ENCODE results near the gene TMEM198.

TMEM198 gene, protein sequence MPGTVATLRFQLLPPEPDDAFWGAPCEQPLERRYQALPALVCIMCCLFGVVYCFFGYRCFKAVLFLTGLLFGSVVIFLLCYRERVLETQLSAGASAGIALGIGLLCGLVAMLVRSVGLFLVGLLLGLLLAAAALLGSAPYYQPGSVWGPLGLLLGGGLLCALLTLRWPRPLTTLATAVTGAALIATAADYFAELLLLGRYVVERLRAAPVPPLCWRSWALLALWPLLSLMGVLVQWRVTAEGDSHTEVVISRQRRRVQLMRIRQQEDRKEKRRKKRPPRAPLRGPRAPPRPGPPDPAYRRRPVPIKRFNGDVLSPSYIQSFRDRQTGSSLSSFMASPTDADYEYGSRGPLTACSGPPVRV

DNA sequence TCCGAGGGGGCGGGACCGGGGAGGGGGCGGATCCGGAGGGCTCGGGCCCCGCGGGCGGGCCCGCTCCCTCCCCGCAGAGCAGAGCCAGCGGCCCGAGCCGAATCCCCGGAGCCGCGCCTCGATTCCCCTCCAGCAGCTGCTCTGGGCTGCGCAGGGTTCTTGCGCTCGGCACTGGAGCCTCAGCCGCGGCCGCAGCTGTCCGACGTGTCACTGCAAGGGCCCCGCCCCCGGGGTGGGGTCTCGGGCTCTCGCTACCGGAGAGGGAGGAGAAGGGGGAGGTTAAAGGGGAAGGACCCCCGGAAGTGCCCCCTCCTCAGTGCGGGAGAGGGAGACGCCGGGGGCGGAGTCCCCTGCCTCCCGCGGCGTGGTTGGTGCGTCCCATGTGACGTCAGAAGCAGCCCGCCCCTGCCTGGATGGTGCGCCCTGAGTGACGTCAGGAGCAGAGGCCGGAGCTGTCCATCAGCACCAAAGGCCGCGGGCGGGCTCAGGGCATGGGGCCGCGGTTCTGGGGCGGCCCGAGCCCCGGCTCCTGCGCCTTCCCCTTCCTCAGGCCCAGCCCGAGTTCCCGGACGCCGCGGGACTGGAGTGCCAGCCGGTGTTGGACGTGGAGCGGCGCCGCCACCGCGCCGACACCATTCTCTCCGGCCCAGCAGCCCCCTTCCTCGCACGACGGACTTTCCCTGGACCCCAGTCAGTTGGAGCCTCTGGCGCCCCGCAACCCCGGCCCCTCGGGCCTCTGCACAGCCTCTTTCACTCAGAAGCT is at the start of gene TMEM198, which contains the start of gene CHPF:
Gene TMEM198, plus strand, starts transcription at position 433 of the 763 bp plus-strand sequence. CDS start 700 bp downstream, outside the sequence.
Gene CHPF, minus strand, starts transcription at position 214 of the 763 bp plus-strand sequence. CDS start 271 bp downstream, outside the sequence.
- DNase-seq: peak; percentile 97

DNA sequence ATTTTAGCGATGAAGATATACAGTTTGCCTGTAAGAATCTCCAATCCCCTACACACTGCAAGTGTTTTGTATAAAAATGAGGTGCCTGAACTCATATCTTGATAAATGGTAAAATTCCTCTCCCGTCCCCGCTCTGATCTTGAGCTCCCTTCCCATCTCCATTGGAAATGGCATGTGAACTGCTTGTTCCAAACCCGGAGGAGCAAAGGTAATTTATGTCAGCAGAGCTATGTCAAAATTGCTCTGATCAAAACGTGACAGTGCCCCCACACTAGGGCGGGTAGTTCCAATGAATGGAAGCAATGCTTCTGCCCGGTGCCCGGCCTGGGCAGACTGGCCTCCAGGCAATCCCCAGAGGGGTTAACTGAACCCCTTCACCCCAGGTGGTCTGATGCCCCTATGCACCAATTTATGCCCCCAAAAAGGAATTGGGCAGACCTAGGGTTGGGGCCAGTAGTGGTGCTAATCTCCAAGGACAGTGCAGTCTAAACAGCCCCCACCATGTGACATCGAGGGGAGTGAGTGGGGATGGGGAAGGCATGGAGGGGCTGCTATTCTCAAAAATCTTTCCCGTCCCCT is 48.8 kb upstream of the TMEM198 start:
- no peak for DNase-seq

DNA sequence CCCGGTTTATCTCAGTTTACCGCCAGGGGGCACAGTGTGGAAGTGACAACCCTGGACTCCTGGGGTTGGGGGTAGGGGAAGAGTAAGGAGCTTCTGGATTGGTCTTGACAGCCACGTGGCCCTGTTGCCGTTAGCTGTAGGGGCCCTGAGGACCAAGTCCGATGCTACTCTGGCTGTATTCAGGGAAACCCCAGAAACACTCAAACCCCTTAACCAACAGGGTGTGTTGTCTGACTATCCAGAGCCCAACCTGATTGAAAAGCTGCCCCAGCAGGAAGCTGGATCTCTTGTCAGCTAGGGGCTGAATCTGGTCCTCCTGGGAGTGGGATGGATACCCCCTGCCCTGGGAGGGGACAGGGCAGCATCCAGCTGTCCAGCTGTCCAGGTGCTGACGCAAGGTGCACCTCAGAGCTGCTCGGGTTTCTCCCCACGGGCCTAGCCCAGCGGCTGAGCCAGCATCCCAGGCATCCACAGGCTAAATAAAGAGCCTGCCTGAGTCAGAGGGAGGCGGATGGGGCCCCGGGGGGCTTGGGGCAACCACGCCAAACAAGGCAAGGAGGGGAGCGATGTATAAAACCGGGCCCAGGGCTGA is 48.2 kb upstream of the TMEM198 start:
- DNase-seq: peak; percentile 23

DNA sequence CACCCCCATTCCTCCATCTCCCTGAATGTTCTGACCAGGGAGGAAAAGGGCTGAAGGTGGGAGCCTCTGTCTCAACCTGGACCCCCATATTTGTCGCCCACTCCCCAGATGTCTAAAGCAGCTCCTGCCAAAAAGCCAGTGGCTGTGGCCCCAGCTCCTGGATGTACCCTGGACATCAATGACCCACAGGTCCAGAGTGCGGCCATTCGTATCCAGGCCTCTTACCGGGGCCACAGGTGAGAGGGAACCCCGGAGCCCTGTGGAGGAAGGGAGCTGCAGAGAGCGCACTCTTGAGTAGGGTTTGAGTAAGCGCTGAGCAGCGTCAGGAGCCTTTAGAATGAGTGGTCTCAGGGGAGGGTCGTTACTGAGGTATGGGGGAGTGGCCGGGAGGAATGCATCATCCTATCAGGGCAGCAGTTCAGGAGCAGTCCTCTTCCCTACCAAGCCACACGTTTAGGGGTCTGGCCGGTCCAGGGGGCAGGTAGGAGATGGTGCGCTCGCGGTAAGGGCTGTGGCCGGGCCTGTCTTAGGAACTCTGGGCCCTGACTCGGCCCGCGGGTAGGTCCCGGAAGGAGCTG is 47.5 kb upstream of the TMEM198 start:
- DNase-seq: no peak

DNA sequence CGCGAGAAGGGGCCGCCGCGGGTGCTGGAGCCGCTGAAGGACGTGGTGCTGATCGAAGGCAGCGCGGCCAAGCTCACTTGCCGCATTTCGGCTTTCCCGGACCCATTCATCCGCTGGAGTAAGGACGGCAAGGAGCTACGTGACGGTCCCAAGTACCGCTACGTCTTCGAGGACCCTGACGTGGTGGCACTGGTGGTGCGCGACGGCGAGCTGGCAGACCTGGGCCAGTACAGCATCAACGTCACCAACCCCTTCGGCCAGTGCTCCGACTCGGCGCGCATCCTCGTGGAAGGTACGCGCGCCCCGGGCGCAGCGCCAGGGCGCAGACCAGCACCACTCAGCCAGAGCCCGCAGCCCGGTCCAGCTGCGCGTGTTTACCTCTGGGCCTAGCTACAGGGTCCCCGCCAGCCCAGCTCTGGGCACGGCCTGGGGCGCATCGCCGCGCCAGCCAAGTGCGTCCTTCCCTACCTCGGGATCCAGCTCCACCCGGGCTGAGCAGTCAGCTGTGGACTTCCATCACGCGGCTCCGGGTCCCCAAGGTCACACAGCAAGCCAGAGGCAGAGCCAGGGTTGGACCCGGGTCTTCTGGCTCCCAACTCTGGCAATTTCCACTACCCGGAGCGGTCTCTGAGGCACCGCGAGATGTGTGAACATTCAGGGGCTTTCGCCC is 46.9 kb upstream of the TMEM198 start:
- DNase-seq: no peak

DNA sequence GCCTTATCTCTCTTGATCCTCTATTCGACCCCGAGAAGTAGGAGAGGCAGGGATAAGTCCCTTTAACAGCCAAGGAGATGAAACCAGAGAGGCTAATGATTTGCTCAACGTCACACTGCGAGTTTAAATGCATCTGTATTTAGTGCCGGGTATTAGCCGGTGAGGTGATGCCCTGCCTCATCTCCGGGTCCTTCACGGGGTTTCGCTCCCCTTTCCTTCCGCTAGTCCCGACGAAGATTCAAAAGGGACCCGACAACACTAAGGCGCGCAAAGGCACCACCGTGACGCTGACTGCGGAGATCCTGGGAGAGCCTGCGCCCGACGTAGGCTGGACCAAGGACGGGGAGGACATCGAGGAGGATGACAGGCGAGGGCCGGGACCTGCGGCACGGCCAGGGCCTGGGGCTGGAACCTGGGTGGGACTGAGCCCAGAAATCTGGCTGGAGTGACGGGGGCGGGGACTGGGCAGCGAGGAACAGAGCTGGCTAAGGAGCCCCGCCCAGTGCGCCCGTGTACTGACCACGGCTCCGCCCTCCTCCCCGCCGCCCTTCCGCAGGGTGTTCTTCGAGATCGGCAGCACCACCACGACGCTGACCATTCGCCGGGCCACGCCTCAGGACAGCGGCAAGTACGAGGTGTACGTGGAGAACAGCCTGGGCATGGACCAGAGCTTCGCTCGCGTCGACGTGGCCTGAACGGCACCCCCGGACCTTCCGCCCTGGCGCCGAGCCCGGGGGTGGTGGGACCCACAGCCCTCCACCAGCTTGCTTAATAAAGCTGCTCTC is 46.1 kb upstream of the TMEM198 start:
- peak; percentile 11 for DNase-seq

DNA sequence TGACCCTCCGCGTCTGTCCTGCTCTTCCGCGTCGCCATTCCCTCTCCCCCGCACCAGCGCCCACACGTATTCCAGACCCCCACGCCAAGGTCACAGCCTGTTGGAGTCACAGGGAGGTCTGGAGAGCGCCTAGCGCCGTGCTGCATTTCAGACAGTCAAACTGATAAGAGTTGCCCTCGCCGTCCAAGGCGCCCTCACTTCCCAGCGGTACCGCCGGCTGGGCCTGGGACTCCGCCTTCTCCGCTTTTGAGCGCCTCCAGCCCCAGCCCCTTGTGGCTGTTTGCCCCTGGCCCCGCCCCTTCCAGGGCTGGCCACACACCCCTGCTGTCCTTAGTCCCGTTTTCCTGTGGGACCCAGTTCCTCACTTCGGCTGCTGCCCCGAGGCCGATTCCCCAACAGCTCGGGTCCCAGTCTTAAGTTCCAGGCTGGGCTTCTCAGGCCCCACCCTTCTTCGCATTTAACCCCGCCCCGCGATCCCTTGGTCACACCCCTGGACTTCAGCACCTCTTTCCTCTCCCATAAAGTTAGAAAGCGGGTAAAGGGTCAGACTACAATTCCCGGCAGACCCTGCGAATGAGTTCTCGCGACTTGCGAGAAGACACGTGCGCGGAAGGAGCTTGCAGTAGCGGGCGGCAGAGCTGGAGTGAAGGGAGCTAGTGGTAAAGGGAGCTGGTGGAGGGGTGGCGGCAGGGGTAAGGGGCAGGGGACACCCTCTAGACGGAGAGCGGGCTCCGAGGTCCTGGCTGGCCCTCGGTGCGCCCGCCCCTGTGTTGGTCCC is 45.4 kb upstream of the TMEM198 start, which contains the start of gene GMPPA:
Gene GMPPA, plus strand, starts transcription at position 612 of the 778 bp plus-strand sequence. CDS start 1,085 bp downstream, outside the sequence.
- peak; percentile 91 for DNase-seq

DNA sequence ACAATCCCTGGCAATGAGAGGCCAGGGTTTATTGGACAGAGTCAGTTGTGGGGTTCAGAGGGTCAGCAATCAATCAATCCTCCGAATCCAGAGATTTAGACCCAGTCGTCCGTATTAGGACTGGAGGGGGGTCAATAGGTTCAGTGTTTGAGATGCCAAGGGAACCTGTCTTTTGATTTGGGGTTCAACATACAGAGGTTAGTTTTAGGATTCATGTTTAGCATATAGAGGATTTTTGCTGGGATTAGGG is 44.8 kb upstream of the TMEM198 start:
- DNase-seq: no peak

DNA sequence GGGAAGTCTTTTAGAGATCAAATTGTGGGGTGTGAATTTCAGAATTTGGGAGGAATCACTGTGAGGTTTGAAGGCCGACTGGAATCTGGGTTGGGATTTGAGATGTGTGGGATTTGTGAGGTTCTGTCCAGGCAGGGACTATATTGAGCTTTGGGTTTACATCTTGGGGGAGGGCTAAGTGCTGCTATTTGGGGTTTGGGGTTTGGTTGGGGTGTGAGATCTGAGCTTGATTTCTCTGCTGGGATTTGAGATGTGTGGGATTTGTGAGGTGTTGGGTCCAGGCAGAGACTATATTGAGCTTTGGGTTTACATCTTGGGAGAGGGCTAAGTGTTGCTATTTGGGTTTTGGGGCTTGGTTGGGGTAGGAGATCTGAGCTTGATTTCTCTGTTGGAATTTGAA is 44.3 kb upstream of the TMEM198 start:
- DNase-seq: no peak

DNA sequence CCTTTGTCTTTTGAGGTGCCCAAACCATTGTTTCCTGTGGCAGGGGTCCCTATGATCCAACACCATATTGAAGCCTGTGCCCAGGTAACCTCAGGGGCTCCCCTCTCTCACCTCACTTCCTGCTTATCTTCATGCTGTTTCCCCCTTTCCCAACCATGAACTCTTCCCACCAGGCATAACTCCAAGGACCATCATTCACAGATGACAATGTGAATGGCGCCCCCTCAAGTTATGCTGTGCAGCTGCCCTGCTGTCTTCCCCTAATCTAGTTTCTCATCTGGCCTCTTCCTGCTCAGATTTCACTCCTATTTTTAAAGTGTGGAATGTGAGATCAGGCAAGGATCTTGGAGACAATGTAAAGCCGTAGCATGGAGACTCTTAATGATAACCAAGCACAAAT is 43.7 kb upstream of the TMEM198 start:
- DNase-seq: no peak

DNA sequence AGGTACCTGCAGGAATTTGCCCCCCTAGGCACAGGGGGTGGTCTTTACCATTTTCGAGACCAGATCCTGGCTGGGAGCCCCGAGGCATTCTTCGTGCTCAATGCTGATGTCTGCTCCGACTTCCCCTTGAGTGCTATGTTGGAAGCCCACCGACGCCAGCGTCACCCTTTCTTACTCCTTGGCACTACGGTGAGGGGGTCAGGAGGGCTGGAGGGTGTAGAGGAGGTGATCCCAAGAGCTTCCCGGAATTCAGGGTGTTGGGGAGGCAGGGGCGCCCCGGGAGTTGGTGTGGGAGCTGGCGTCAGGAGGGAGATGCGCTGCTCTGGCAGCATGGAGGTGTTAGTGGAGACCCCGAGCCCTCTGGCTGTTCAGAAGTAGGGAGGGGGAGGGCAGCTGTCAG is 42.0 kb upstream of the TMEM198 start:
- no peak for DNase-seq

DNA sequence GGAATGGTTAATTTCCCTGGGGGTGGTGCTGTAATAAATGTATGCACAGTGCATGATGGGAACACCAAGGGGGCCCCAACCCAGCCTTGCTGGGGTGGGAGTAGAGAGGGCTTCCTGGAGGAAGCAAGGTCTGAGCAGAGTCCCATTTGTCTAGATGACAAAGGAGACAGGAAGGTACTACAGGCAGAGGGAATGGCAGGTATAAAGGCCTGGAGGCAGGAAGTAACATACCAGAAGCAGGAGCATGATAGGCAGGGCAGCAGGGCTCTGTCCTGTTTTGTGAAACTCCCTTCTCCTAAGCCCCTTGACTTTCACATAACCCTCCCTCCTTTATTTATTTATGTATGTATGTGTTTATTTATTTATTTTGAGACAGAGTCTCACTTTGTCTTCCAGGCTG is 41.2 kb upstream of the TMEM198 start:
- DNase-seq: no peak

DNA sequence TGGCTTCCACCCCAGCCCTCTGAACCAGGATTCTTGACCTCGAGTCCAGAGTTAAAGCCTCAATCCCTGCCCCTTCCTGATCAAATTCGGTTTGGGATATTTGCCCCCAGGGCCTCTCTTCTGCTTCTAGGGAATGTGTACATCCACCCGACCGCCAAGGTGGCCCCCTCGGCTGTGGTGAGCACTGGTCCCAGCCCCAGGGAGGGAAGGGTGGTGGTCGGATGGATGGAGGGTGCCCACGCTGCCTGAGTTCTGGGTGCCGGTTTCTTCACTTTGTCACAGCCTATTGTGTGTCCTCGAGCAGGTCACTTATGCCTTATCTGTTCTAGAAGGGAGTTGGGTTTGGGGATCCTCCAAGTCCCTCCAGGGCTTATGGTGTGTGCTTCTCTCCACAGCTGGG is 38.2 kb upstream of the TMEM198 start:
- DNase-seq: no peak

DNA sequence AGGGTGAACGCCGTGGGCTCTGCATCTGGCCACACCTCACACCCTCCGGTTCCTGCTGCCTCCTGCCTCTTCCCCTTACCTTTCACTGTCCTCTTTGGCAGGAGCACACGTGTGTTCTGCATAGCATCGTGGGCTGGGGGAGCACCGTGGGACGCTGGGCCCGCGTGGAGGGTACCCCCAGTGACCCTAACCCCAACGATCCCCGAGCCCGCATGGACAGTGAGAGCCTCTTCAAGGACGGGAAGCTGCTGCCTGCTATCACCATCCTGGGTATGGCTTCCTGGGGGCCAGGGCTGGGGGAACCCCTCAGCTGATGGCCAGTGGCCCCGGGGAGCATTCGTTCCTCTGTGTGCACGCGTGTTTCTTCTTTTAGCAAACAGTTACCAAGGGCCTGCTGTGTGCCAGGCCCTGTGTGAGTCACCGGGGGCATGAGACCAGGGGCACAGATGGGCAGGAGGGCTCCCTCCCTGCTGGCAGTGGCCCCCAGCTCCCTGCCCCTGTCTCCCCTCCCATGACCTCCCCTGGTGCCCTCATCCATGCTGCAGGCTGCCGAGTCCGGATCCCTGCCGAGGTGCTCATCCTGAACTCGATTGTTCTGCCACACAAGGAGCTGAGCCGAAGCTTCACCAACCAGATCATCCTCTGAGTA is 37.6 kb upstream of the TMEM198 start:
- no peak for DNase-seq

DNA sequence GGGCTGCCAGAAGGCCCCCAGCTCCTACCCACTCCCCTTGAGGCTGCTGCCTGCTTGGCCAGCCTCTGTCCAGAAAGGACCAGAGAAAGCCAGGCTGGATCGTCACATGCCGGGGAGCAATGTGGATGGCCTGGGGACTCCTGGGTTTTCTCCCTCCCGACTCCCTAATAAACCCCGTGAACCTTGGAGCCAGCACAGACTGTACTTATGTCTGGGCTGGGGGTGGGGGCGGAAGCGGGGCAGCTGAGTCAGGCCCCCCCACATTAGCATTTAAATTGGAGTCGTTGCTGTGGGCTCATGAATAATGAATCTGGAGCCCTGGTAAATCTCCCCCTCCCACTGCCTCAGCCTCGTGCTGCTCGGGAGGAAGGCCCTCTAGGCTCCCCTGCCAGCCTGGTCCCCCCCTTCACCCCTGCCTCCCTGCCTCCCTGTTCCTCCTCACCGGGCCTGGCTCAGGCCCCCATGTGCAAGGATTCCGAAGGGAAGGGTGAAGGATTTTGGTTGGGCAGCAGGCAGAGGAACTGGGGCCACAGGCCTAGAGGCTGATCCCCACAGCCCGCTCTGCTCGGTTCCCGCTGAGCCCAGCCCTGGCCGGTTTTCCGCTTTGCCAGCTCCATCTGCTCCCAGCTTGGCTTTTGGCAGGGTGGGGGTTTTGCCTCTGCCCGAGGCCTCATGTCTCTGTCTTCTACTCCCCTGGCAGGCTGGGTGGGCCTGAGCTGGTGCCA is 36.9 kb upstream of the TMEM198 start:
- DNase-seq: no peak

DNA sequence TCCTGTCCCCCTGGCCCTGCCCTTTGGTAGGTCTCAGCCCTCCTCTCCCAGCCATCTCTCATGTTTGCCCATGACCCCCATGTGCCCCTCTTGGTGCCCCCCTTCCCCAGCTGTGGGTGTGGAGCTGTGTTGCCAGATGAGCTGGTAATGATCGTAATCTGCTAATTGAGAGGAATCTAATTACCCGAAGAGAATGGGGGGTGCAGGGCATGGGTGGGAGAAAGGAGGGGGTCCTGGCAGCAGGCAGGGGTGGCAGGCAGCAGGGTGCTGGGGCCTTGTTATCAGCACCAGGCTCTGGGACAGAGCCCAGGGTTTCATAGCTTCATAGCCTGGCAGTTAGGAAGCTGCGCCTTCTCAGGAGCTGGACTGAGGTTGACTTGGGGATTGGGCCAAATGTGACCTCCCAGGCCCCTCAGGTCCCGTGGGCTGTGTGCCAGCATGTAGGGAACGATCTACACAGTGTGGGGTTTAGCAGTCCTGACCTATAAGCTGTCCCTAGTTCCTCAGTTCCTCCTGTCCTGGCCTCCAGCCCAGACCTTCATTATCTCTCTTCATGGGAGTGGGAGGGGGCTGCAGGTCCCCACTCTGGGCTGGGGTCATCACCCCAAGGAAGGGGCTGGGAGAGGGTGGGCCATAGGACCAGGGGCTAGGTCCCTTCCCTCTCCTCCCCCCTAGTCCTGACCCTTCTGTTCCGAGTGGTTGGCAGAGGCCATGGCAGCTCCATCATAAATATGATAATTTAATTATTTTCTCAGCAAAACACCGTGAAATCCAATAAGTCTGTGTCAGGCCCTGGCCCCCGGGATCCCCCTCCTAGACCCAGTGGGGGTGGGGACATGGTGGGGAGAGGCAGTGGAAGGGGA is 36.0 kb upstream of the TMEM198 start:
- DNase-seq: no peak

DNA sequence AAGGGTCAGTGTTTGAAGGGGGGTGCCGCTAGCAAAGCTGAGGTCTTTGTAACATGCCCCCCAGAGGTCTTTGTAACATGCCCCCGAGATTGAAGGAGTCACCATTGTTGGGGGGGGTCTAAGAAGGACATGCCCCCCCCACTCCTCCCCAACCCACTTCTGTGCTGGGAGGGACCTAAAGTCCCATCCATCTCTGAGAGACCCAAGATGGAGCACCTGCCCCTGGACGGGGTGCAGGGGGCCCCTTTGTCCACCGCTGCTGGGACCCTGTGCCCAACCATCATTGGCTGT is 35.4 kb upstream of the TMEM198 start:
- DNase-seq: no peak

DNA sequence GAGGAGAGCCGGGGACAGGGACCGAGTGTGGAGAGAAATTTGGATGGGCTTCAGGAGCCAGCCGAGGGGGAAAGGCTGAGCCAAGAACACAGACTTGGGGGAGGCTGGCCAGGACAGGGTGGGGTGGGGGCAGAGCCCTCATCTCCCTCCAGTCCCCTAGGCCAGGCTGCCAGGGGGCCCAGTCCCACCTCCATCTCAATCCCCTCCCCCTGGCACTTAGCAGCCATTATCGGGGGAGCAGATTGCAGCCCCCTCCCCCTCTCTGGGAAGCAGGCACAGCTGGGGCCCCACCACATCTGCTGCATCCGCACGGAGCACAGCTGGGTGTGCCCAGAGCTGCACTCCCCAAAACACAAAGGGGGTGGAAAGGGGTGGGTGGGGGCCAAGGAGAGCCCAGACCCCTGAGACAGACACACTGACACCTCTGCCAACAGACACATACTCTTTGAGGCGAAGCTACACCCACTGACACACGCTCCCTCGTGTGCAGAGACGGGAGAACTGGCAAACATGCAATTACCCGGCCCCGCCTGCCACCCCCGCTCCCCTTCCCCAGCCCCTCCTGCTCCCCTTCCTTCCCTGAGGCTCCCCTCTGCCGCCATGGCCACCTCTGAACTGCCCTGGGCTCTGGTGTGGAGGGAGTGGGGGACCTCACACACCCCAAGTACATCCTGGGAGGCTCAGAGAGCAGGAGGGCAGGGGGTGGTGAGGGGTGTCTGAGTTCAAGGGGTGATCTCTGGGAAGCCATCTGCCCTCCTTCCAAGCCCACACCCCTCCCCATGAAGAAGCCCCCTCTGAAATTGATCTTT is 34.7 kb upstream of the TMEM198 start:
- DNase-seq: no peak
